Activated T-helper 17 cell treated with anti-CD3 and anti-CD28 coated beads, Interleukin-2, amount 50 U/mL, for 72 hours (primary cell): ENCODE measurements around the gene CLBA1. TPM values are rescaled to one million over a fixed set of nuclear protein-coding genes. Genes with fewer than 3 reads are reported as not detected.
"Not testable (repeated sequence)": the region's sequence is repeated elsewhere in the genome, so short reads cannot be mapped to it uniquely, and the experiment has no call there.

ENCODE experiments used
- ATAC-seq: fragments of 150-1000 bp; cut with Tn5 transposase; replicated peaks from 2 replicates; pipeline ENCODE4 v1.10.0; 2021; ENCODE audit warnings: mild to moderate bottlenecking, moderate library complexity
- H3K27ac Mint-ChIP-seq: one replicate; pipeline ENCODE4 v1.8.0; 2022; ENCODE audit warnings: mixed read lengths
- H3K27me3 Mint-ChIP-seq: one replicate; pipeline ENCODE4 v1.8.0; 2022; ENCODE audit warnings: mixed read lengths
- H3K36me3 Mint-ChIP-seq: one replicate; pipeline ENCODE4 v1.8.0; 2022; ENCODE audit warnings: low read depth, mild to moderate bottlenecking, mixed read lengths
- H3K4me1 Mint-ChIP-seq: one replicate; pipeline ENCODE4 v1.8.0; 2022; ENCODE audit warnings: mixed read lengths
- H3K4me3 Mint-ChIP-seq: one replicate; pipeline ENCODE4 v1.8.0; 2022; ENCODE audit warnings: mild to moderate bottlenecking, mixed read lengths
- H3K9me3 Mint-ChIP-seq: one replicate; pipeline ENCODE4 v1.8.0; 2022; ENCODE audit warnings: mixed read lengths
- total RNA-seq, 2 donors: library from RNA; stranded (reverse); gene quantifications; one replicate each; pipeline ENCODE4 v1.2.3, GENCODE V29; 2022

The CLBA1 gene
- total RNA-seq, 2 donors from 2014 or later, result 0.54 to 0.85 TPM

DNA sequence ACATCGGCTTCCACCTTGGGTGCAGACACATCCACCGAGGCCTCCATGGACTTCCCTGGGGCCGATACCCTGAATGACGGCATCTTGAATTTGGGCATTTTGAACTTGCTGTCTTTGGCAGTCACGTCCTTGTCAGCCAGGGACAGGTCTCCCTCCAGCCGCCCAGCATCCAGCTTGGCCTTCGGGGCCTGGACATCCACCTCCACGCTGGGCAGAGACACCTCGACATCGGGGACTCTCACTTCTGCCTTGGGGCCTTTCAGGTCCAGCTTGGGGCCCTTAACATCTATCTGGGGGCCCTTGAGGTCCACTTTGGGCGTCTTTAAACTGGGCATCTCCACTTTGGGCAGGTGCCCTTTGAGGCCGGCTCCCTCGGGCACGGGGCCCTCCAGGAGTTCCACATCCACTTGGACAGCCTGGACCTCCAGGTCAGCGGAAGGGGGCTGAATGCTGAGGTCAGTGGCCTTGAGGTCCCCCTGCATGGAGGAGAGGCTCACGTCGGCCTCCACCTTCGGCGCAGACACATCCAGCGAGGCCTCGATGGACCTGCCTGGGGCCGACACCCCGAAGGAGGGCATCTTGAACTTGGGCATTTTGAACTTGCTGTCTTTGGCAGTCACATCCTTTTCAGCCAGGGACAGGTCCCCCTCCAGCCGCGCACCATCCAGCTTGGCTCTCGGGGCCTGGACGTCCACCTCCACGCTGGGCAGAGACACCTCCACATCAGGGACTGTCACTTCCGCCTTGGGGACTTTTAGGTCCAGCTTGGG lies 41.0 kb upstream of the CLBA1 start:
- not testable (repeated sequence) for H3K36me3 Mint-ChIP-seq, H3K9me3 Mint-ChIP-seq, H3K4me1 Mint-ChIP-seq, H3K4me3 Mint-ChIP-seq, H3K27ac Mint-ChIP-seq, H3K27me3 Mint-ChIP-seq, ATAC-seq

DNA sequence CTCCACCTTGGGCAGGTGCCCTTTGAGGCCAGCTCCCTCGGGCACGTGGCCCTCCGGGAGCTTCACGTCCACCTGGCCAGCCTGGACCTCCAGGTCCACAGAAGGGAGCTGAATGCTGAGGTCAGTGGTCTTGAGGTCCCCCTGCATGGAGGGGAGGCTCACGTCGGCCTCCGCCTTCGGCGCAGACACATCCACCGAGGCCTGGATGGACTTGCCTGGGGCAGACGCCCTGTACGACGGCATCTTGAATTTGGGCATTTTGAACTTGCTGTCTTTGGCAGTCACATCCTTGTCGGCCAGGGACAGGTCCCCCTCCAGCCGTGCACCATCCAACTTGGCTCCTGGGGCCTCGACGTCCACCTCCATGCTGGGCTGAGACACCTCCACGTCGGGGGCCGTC lies 40.3 kb upstream of the CLBA1 start:
- ATAC-seq, H3K27me3 Mint-ChIP-seq, H3K27ac Mint-ChIP-seq, H3K4me1 Mint-ChIP-seq, H3K9me3 Mint-ChIP-seq, H3K36me3 Mint-ChIP-seq, H3K4me3 Mint-ChIP-seq: not testable (repeated sequence)

DNA sequence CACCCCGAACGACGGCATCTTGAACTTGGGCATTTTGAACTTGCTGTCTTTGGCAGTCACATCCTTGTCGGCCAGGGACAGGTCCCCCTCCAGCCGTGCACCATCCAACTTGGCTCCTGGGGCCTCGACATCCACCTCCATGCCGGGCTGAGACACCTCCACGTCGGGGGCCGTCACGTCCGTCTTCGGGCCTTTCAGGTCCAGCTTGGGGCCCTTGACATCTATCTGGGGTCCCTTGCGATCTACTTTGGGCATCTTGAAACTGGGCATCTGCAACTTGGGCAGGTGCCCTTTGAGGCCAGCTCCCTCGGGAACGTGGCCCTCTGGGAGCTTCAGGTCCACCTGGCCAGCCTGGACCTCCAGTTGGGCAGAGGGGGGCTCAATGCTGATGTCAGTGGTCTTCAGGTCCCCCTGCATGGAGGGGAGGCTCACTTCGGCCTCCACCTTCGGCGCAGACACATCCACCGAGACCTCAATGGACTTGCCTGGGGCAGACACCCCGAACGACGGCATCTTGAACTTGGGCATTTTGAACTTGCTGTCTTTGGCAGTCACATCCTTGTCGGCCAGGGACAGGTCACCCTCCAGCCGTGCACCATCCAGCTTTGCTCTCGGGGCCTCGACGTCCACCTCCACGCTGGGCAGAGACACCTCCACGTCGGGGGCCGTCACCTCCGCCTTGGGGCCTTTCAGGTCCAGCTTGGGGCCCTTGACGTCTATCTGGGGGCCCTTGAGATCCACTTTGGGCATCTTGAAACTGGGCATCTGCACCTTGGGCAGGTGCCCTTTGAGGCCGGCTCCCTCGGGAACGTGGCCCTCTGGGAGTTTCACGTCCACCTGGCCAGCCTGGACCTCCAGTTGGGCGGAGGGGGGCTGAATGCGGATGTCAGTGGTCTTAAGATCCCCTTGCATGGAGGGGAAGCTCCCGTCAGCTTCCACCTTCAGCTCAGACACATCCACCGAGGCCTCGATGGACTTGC lies 39.3 kb upstream of the CLBA1 start:
- H3K36me3 Mint-ChIP-seq, H3K27me3 Mint-ChIP-seq, H3K9me3 Mint-ChIP-seq, H3K4me3 Mint-ChIP-seq, H3K27ac Mint-ChIP-seq, ATAC-seq, H3K4me1 Mint-ChIP-seq: not testable (repeated sequence)

DNA sequence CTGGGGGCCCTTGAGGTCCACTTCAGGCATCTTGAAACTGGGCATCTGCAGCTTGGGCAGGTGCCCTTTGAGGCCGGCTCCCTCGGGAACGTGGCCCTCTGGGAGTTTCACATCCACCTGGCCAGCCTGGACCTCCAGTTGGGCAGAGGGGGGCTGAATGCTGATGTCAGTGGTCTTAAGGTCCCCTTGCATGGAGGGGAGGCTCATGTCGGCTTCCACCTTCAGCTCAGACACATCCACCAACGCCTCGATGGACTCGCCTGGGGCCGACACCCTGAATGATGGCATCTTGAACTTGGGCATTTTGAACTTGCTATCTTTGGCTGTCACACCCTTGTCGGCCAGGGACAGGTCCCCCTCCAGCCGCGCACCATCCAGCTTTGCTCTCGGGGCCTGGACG lies 38.4 kb upstream of the CLBA1 start:
- not testable (repeated sequence) for H3K27ac Mint-ChIP-seq, H3K4me3 Mint-ChIP-seq, H3K36me3 Mint-ChIP-seq, H3K27me3 Mint-ChIP-seq, H3K4me1 Mint-ChIP-seq, ATAC-seq, H3K9me3 Mint-ChIP-seq

DNA sequence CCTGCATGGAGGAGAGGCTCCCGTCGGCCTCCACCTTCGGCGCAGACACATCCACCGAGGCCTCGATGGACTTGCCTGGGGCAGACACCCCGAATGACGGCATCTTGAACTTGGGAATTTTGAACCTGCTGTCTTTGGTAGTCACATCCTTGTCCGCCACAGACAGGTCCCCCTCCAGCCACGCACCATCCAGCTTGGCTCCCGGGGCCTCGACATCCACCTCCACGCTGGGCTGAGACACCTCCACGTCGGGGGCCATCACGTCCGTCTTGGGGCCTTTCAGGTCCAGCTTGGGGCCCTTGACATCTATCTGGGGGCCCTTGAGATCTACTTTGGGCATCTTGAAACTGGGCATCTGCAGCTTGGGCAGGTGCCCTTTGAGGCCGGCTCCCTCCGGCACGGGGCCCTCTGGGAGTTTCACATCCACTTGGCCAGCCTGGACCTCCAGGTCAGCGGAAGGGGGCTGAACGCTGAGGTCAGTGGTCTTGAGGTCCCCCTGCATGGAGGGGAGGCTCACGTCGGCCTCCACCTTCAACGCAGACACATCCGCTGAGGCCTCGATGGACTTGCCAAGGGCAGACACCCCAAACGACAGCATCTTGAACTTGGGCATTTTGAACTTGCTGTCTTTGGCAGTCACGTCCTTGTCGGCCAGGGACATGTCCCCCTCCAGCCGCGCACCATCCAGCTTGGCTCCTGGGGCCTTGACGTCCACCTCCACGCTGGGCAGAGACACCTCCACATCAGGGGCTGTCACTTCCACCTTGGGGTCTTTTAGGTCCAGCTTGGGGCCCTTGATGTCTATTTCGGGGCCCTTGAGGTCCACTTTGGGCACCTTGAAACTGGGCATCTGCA lies 37.5 kb upstream of the CLBA1 start:
- not testable (repeated sequence) for H3K4me1 Mint-ChIP-seq, ATAC-seq, H3K4me3 Mint-ChIP-seq, H3K27me3 Mint-ChIP-seq, H3K36me3 Mint-ChIP-seq, H3K9me3 Mint-ChIP-seq, H3K27ac Mint-ChIP-seq

DNA sequence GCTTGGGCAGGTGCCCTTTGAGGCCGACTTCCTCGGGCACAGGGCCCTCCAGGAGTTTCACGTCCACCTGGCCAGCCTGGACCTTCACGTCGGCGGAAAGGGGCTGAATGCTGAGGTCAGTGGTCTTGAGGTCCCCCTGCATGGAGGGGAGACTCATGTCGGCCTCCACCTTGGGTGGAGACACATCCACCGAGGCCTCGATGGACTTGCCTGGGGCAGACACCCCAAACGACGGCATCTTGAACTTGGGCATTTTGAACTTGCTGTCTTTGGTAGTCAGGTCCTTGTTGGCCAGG lies 36.9 kb upstream of the CLBA1 start:
- Mint-ChIP-seq H3K27ac (no peak overlapping the region), H3K4me3 (no peak overlapping the region), H3K36me3 (no peaks in the 10 kb centered on the region), H3K9me3 (no peaks in the 10 kb centered on the region), H3K4me1 (no peaks in the 10 kb centered on the region), H3K27me3 (peaks cover 5% of the 10 kb centered on the region)
- ATAC-seq, result no peak

DNA sequence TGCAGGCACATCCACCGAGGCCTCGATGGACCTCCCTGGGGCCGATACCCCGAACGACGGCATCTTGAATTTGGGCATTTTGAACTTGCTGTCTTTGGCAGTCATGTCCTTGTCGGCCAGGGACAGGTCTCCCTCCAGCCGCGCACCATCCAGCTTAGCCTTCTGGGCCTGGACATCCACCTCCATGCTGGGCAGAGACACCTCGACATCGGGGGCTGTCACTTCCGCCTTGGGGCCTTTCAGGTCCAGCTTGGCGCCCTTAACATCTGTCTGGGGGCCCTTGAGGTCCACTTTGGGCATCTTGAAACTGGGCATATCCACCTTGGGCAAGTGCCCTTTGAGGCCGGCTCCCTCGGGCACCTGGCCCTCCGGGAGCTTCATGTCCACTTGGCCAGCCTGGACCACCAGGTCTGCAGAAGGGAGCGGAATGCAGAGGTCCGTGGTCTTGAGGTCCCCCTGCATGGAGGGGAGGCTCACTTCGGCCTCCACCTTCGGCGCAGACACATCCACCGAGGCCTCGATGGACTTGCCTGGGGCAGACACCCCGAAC lies 36.1 kb upstream of the CLBA1 start:
- not testable (repeated sequence) for H3K4me3 Mint-ChIP-seq, H3K27ac Mint-ChIP-seq, H3K27me3 Mint-ChIP-seq, H3K4me1 Mint-ChIP-seq, H3K36me3 Mint-ChIP-seq, H3K9me3 Mint-ChIP-seq, ATAC-seq

DNA sequence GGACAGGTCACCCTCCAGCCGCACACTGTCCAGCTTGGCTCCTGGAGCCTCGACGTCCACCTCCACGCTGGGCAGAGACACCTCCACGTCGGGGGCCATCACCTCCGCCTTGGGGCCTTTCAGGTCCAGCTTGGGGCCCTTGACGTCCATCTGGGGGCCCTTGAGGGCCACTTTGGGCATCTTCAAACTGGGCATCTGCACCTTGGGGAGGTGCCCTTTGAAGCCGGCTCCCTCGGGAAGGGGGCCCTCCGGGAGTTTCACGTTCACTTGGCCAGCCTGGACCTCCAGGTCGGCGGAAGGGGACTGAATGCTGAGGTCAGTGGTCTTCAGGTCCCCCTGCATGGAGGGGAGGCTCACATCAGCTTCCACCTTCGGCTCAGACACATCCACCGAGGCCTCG lies 35.6 kb upstream of the CLBA1 start:
- H3K9me3 Mint-ChIP-seq, result no peaks in the 10 kb centered on the region
- H3K4me3 Mint-ChIP-seq, result no peak overlapping the region
- ATAC-seq, result no peak
- no peak overlapping the region for H3K27ac Mint-ChIP-seq
- H3K4me1 Mint-ChIP-seq, result no peaks in the 10 kb centered on the region
- H3K36me3 Mint-ChIP-seq, result no peaks in the 10 kb centered on the region
- peaks cover 5% of the 10 kb centered on the region for H3K27me3 Mint-ChIP-seq

DNA sequence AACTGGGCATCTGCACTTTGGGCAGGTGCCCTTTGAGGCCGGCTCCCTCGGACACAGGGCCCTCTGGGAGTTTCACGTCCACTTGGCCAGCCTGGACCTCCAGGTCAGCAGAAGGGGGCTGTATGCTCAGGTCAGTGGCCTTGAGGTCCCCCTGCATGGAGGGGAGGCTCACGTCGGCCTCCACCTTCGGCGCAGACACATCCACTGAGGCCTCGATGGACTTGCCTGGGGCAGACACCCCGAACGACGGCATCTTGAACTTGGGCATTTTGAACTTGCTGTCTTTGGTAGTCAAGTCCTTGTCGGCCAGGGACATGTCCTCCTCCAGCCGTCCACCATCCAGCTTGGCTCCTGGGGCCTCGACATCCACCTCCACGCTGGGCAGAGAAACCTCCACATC lies 34.9 kb upstream of the CLBA1 start:
- ATAC-seq, H3K36me3 Mint-ChIP-seq, H3K27ac Mint-ChIP-seq, H3K4me3 Mint-ChIP-seq, H3K4me1 Mint-ChIP-seq, H3K27me3 Mint-ChIP-seq, H3K9me3 Mint-ChIP-seq: not testable (repeated sequence)

DNA sequence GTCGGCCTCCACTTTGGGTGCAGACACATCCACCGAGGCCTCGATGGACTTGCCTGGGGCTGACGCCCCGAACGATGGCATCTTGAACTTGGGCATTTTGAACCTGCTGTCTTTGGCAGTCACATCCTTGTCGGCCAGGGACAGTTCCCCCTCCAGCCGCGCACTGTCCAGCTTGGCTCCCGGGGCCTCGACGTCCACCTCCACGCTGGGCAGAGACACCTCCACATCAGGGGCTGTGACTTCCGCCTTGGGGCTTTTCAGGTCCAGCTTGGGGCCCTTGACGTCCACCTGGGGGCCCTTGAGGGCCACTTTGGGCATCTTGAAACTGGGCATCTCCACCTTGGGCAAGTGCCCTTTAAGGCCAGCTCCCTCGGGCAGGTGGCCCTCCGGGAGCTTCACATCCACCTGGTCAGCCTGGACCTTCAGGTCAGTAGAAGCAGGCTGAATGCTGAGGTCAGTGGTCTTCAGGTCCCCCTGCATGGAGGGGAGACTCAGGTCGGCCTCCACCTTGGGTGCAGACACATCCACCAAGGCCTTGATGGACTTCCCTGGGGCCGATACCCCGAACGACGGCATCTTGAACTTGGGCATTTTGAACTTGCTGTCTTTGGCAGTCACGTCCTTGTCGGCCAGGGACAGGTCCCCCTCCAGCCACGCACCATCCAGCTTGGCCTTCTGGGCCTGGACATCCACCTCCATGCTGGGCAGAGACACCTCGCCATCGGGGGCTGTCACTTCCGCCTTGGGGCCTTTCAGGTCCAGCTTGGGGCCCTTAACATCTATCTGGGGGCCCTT lies 33.5 kb upstream of the CLBA1 start:
- H3K27ac Mint-ChIP-seq, H3K36me3 Mint-ChIP-seq, H3K9me3 Mint-ChIP-seq, ATAC-seq, H3K4me1 Mint-ChIP-seq, H3K27me3 Mint-ChIP-seq, H3K4me3 Mint-ChIP-seq: not testable (repeated sequence)

DNA sequence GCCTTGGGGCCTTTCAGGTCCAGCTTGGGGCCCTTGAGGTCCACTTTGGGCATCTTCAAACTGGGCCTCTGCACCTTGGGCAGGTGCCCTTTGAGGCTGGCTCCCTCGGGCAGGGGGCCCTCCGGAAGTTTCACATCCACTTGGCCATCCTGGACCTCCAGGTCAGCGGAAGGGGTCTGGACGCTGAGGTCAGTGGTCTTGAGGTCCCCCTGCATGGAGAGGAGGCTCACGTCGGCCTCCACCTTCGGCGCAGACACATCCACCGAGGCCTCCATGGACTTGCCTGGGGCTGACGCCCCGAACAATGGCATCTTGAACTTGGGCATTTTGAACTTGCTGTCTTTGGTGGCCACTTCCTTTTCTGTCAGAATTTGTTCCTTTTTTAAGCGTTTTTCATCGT lies 32.5 kb upstream of the CLBA1 start:
- no peaks in the 10 kb centered on the region for H3K4me1 Mint-ChIP-seq
- no peak overlapping the region for H3K27ac Mint-ChIP-seq
- no peaks in the 10 kb centered on the region for H3K36me3 Mint-ChIP-seq
- ATAC-seq, result no peak
- H3K27me3 Mint-ChIP-seq, result peaks cover 14% of the 10 kb centered on the region
- no peaks in the 10 kb centered on the region for H3K9me3 Mint-ChIP-seq
- H3K4me3 Mint-ChIP-seq, result no peak overlapping the region

DNA sequence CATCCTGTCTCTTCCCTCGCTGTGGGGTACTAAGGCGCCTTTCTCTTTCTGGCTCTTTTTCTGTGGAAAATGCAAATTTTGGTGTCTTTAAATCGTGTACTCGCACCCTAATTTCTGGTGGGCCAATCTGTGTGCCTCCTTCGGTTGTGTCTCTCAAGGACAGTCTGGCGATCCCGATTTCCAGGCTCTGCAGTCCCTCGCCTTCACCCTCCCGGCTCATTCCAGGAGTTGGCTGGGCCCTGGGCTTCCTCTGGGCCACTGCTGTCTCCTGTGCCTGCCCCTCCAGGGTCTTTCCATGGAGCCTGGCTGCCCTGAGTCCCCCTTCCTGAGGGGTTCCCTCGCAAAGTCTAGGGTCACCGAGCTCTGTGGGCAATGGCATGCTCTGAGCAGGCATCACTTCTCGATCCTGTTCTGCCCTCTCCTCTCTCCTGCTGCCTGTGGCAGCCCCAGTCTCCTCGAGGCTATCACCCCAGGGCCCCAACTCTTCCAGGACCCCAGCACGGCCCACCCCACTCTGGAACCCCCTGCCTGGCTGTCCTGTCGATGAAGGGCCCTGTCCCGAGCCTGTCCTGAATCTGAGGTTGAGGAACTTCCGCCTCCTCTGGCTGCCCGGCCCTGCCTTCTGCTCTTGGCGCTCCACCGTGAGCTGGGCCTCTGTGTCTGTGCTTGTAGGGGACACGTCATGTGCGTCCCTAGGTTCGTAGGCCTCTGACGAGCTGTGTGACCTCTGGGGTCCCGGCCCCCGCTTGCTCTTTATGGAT lies 31.5 kb upstream of the CLBA1 start:
- Mint-ChIP-seq H3K27ac (no peak overlapping the region), H3K36me3 (no peaks in the 10 kb centered on the region), H3K27me3 (peaks cover 18% of the 10 kb centered on the region), H3K4me1 (no peaks in the 10 kb centered on the region), H3K4me3 (no peak overlapping the region), H3K9me3 (no peaks in the 10 kb centered on the region)
- ATAC-seq, result no peak

DNA sequence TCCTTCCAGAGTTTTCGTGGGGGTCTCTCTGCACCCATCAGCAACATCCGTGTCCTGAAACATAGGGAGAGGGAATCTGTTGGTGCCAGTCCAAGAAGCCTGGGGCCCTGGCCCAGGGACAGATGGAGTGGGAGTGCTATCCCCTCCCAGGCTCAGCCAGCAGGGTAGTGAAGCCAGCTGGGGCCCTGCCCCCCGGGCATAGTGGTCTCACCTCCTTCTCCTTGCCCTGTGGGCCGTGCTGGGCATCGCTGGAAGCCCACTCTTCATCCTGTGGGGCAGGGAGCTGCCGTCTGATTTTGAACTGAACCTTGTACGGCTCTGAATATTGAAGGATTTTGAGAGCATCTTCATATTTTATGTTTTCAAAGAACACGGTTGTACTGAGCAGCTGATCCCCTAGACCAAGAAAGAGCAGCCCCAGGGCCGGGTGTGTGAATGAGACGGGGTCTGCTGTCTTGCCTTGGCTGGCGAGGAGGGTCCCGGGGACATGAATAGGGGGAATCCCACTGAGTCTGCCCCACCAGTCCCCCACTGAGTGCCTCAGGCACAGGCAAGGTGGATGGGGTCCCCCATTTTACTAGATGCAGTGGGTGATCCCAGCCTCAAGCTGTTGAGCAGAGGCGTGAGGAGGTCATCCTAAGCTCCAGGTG lies 30.7 kb upstream of the CLBA1 start:
- H3K4me3 Mint-ChIP-seq, result no peak overlapping the region
- H3K36me3 Mint-ChIP-seq, result no peaks in the 10 kb centered on the region
- H3K27ac Mint-ChIP-seq, result no peak overlapping the region
- H3K9me3 Mint-ChIP-seq, result no peaks in the 10 kb centered on the region
- no peak for ATAC-seq
- H3K27me3 Mint-ChIP-seq, result peaks cover 18% of the 10 kb centered on the region
- no peaks in the 10 kb centered on the region for H3K4me1 Mint-ChIP-seq
